Embryonic facial prominence (tissue), 1 donor: ENCODE measurements around the gene SPTB.

Source experiments
- DNase-seq: peaks from one replicate; pipeline ENCODE4 v3.0.0-alpha.2; 2016; ENCODE audit errors: extremely low spot score

Gene SPTB

DNA sequence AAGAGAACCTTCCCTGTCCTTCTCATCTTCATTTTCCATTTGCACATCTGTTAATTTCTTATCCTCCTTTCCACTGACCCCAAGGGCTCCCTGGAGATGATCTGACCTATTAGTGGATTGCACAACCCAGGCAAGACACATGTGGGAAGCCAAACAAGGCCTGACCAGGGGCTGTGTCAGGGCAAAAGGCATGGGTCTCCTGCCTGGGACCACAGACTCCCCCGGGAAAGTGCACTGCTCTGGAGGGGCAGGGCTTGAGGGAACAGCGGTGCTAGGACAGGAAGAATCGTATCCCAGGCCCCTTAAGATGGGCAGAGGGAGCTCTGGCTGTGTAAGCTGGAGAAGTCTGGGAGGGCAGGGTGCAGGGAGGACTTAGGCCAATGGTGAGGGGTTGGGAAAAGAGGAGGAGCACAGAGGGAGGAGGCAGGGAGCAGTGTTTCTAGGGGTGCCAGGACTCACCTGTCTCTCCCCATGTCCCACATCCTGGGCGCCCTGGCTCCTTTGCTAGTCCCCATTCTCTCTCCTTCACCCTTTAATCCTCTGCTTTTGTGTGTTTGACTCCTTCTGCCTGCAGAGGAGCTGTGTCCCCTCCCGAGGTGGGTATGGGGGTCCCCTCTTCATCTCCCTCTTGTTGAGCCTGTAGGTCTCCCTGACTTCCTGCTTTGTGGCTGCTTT is 150.2 kb downstream of the SPTB start:
- no peak for DNase-seq

DNA sequence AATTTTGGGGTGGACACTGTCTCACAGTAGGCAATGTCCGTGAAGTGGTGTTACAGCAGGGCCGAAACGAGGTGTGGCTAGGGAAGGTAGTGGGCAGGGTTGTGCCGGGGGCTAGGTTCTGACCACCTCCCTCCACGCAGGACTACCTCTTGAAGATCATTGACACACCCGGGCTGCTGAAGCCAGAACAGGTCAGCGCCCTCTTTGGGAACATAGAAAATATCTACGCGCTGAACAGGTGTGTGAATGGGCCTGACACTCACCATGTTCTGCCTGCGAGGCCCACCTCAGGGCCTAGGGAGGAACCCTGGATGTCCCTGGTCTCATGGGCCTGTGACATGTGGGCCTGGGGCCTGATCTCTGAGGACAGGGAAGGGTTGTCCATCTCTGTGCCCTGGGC is 150.9 kb downstream of the SPTB start:
- DNase-seq, result no peak

DNA sequence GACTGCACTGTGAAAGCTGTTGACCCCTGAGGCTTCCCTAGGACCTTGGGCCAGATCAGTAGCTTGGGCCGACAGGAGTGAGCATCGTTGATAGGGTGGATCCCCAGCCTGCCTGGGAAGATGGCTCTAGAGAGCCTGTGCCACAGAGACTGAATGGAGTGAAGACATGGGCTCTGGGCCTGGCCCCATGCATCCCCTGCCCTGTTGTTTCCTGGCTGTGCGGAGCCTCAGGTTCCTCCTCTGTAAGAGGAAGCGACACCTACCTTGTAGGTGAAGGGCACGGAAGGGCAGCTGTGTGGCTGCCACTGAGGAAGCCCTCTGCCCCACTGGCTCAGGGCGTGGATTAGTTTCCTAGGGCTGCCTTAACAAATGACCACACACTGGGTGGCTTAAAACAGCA is 151.6 kb downstream of the SPTB start:
- DNase-seq, result no peak

- DNase-seq, result no peak
These were observed 152.1 kb downstream of the SPTB start for GRCh38 chr14:64727551-64728071.

DNA sequence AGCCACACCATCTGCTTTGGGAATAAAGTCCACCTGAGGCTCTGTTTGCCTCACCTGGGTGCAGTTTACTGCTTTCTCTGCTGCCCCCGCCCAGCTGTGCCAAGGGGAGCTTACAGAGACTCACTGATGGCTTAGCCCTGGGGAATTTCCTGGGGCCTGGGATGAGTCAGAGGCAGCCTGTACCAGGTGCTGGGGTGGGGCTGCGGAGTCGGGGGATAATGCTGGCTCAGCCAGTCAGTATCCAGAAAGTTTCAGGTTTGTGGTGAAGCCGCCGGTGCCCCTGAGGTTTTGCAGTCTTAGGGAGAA is 153.2 kb downstream of the SPTB start:
- no peak for DNase-seq

DNA sequence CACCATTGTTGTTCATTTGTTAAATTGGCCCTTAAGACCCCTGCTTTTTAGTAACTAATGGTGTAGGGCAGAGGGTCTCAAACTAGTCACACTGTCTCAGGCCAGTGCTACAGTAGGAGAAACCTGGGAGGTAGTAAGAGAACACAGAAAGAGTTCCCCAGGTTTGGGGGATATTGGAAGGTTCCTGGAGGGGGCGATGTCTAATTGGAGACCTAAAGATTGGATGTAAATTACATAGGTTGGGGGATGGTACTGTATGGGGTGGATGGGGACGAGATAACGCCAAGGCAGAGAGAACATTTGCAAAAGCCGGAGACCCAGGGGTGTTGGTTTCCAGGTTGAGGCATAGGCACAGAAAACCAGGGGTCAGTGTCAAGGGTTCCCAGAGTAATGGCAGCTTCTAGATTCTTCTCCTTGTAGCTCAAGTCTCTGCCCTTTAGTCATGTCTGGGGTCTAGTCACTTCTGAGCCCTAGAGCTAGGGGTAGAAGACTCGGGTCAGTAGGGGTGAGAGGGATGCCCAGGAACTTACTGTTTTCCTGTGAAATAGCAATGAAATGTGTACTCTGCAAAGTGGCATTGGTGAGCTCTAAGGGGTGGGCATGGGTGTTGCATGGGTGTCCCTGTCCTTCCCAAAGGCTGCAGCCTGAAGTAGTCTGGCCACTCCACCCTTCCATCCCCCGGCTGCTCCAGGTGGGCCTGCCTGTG is 153.7 kb downstream of the SPTB start:
- DNase-seq, result no peak

DNA sequence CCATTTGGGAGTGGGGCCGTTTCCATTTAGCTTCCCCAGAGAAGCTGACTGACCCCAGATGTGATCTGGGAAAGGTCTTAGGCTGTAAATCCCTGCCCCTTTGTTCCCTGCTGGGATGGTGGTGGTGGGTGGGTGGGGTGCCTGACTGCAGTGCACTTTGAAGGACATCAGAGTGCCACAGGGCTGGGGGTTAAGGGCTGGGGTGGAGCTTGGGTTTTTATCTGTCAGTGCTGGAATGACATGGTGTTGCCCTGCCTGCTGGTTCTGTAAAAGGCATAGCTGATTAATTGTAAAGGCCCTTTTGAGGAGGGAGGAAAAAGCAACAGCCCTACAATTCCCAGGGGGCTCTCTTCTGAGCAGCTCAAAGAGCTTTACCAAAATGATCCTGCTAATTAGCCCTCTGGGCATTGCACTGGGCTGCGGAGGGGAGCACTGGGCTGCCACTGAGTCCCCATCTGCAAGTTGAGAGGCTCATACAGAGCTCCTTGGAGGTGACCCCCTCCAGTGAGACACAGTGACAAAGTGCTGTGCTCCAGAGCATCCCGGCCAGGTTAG is 154.4 kb downstream of the SPTB start:
- DNase-seq, result no peak

- no peak for DNase-seq
These were observed 155.2 kb downstream of the SPTB start for GRCh38 chr14:64724578-64724930.

DNA sequence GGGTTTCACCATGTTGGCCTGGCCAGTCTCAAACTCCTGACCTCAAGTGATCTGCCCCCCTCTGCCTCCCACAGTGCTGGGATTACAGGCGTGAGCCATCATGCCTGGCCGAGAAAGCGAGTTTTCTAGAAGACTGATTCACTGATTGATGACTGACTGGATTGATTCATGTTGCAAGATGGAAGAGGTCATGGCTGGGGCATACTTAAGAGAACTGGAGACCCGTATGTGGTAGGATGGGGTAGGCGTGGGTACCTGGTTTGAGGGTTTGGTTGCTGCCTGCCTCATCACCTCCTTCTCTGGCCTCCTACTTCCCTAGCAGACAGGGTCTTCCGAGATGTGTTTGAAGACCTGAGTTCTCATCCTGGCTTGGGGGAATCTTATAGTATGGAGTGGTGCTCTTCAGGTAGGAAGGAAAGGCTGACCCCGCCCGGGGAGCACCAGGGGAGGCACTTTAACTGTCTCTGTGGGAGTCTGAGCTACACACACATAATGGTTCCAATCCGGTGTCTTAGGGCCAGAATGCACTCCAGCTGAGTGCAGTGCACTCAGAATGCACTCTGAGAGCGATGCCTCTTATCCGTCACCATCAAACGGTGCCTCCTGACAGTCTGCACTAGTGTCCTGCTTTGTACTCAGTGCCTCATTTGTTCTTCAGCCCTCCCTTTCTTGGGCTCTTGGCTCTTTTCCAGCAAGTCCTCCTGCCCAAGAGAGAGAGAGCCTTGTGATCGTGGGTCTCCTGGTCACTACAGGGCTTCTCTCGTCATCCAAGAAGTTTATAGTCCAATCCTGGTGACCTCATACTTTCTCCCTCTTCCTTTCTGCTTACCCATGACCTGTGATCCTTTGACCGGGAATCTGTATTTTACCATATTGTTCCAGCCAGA is 155.8 kb downstream of the SPTB start:
- DNase-seq, result no peak

GRCh38 chr14:64722842-64723447 is 156.8 kb downstream of the SPTB start:
- no peak for DNase-seq

DNA sequence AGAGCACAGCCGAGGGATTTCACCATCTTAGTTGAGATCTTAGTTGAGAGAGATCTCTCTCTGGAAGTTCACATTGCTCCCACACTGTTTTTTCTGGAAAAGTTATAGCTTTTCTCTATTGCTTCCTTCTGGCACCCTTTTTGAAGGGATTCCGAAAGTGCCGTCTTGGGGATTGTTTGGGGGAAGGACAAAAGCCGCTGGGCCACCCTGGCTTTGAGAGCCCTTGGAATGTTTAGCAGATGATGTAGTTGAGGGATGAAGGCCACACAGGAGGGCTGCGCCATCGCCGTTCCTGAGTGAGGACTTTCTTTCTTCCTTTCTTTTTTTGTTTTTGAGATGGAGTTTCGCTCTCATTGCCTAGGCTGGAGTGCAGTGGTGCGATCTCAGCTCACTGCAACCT is 157.8 kb downstream of the SPTB start:
- no peak for DNase-seq

DNA sequence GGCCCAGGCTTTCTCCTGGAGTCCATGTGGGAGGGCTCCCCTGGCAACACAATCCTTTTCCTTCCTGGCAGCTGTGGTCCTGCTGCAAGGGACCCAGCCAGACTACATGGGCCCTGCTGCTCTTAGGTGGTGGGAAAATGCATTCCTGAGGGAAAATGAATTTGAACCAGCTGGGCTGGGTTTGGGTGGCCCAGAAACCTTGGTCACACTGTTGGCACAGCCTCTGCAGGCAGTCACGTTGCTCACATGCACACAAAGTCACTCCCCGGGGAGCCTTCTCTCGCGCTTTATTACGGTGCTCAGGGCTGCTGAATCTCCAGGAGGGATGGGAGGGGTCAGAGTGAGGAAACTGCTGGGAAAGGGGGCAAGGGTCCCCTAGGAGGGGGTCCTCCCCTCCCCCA is 158.3 kb downstream of the SPTB start:
- no peak for DNase-seq

- no peak for DNase-seq
These were observed 159.6 kb downstream of the SPTB start for GRCh38 chr14:64720131-64720576.

DNA sequence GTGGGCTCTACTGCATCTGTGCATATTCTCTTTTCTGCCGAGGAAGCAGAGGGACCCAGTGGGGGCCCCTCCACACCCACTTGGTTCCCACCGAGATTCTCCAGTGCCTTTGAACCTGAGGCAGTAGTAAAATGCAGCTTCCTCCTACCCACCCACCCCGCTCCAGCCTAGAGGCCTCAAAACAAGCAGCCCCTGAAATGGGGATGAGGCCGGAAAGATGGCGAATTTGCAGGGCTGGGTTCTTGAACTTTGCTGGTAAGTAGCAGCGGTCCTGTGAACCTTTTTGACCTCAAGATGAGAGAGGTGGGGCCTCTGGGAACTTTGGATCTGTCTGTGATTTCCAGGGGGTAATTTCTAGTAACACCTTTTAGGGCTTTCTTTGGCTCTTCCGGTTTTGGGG is 160.1 kb downstream of the SPTB start:
- DNase-seq, result no peak

- DNase-seq, result no peak
These were observed 160.9 kb downstream of the SPTB start for GRCh38 chr14:64718762-64719161.

GRCh38 chr14:64717870-64718269 is 161.8 kb downstream of the SPTB start:
- no peak for DNase-seq

- DNase-seq, result no peak
These were observed 163.9 kb downstream of the SPTB start for GRCh38 chr14:64715628-64716412.

DNA sequence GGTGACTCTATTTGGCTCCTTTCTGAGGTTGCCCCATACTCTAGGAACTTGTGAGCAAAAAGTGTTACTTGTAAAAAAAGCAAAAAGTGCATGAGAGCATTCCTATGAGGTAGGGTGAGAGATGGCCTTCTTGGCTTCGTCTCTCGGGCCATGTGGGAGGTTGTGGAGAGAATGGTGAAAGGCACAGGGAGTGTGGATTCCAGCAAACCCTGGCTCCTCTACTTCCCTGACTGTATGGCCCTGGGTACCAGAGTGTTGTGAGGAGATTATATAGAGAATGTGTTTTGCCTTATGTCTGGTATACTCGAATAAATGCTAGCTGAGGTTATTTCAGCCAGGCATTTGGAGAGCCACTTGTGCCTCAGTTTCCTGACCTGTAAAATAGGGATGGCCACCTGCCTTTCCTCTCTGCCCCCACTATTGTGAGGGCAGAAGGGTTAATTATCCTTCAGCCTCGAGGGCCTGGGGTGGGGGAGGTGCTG is 164.5 kb downstream of the SPTB start:
- DNase-seq, result no peak

DNA sequence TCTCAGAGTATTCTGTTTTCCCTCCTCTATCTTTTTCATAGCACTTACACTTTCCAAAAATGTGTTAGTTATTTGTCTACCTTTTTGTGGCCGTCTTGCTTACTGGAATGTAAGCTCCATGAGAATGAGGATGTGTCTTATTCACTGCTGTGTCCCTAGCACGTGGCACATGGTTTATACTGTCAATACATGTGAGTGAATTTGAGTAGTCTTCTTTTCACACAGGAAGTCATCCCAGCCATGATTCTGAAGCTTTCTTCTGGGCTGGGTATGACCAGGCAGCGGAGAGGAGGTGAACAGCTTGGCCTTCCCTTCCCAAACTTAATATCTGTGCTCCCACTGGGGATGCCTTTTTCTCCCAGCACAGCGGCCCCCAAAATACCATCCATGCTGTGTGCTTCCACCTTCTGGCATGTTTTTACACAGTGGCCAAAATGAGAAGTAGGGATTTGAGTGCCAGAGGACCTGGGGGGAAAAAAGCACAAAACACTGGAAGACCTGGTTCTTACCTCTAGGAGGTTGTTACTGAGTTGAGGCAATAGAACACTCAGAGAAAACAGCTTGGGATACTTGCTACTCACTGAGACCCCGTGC is 165.2 kb downstream of the SPTB start:
- no peak for DNase-seq

GRCh38 chr14:64713677-64714076 is 166.0 kb downstream of the SPTB start:
- DNase-seq, result no peak

- DNase-seq, result no peak
These were observed 168.7 kb downstream of the SPTB start for GRCh38 chr14:64711039-64711438.
